Testis (tissue), 2 donors: ENCODE data around the gene DAB1.

ENCODE experiments used
- POLR2A ChIP-seq: fragments of 450-650 bp; IDR thresholded peaks from one replicate; pipeline ENCODE4 v1.6.1; 2017; ENCODE audit warnings: antibody characterized with exemption, mild to moderate bottlenecking, moderate library complexity
- TF ChIP-seq, protein P1 (sequence below), 3 experiments: fragments of 450-650 bp in 2 of 3; fragments of 200-600 bp in 1 of 3; sonication (generic) in 1 of 3; IDR thresholded peaks; one replicate each; pipeline ENCODE4 v1.5.1; 2016 to 2019; ENCODE audit warnings: antibody characterized with exemption in 3 of 3, mild to moderate bottlenecking in 2 of 3, moderate library complexity in 1 of 3

DNA sequence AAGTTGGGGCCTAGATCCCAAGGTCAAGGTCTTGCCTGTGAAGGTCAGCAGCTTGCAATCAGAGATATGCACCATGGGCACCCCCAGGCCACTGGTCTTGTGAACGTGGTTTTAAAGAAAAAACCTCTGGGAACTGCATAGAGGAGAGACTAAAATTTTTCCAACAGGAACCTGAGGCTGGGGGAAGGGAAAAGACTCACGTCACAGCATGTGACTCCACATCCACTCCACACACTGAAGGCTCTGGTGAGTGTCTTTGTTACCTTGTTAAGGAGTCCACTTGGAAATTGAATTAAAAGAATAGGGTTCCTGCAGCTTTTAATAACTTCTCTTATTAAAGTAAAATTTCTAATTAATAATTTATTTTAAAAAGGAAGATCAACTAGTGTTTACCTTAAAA is 224.9 kb downstream of the DAB1 start:
- TF ChIP-seq, protein P1, sequence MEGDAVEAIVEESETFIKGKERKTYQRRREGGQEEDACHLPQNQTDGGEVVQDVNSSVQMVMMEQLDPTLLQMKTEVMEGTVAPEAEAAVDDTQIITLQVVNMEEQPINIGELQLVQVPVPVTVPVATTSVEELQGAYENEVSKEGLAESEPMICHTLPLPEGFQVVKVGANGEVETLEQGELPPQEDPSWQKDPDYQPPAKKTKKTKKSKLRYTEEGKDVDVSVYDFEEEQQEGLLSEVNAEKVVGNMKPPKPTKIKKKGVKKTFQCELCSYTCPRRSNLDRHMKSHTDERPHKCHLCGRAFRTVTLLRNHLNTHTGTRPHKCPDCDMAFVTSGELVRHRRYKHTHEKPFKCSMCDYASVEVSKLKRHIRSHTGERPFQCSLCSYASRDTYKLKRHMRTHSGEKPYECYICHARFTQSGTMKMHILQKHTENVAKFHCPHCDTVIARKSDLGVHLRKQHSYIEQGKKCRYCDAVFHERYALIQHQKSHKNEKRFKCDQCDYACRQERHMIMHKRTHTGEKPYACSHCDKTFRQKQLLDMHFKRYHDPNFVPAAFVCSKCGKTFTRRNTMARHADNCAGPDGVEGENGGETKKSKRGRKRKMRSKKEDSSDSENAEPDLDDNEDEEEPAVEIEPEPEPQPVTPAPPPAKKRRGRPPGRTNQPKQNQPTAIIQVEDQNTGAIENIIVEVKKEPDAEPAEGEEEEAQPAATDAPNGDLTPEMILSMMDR (IDR thresholded peaks at IDR 0.05): no peak
- TF ChIP-seq POLR2A: no peak
